Spleen (tissue), 7 donors: Measurements from ENCODE around the gene LCN10.

Experiments
- POLR2A ChIP-seq, 3 donors: fragments of 450-650 bp; IDR thresholded peaks; one replicate each; pipeline ENCODE4 v1.5.1; 2017; ENCODE audit warnings: antibody characterized with exemption in 3 of 3, mild to moderate bottlenecking in 1 of 3
- TF ChIP-seq, protein P1 (sequence below), 11 experiments: fragments of 200-600 bp in 7 of 11; fragments of 450-650 bp in 4 of 11; sonication (generic) in 4 of 11; IDR thresholded peaks in 8 of 11; conservative IDR thresholded peaks in 3 of 11; 1 replicate in 7 of 11; 2 replicates in 4 of 11; pipeline versions ENCODE4 v1.4.0 to v1.8.0; 2016 to 2021; ENCODE audit warnings: antibody characterized with exemption in 11 of 11, inconsistent platforms in 4 of 11, mild to moderate bottlenecking in 1 of 11
- donor health status: DM: no; HTN: no; CAD: no; lungs with moderate emphysema.
- donor health status: DM: no; HTN: no; CAD: no.
- donor health status: DM: no; HTN: no; CAD: no.

DNA sequence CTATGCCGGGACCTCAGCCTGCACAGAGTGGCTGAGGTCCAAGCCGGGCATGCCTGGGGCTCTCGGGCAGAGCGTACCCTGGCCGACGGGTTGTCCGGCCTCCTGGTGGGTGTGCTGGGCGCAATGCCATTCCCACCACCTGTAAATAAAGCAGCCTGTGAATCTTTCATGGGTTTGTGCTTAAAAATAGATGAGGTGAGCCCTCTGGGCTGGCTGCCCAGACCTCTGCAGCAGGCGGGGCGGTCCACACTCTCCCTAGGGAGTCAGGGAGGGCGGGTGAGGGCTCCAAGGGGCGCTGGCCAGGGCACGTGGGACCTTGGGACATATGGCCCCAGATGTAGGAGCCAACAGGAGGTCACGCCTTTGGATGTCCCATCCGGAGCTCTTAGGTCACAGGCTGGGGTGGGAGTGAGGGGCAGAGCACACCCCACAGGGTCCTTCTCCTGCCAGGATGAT, 51.9 kb downstream of the LCN10 start:
- TF ChIP-seq, protein P1, sequence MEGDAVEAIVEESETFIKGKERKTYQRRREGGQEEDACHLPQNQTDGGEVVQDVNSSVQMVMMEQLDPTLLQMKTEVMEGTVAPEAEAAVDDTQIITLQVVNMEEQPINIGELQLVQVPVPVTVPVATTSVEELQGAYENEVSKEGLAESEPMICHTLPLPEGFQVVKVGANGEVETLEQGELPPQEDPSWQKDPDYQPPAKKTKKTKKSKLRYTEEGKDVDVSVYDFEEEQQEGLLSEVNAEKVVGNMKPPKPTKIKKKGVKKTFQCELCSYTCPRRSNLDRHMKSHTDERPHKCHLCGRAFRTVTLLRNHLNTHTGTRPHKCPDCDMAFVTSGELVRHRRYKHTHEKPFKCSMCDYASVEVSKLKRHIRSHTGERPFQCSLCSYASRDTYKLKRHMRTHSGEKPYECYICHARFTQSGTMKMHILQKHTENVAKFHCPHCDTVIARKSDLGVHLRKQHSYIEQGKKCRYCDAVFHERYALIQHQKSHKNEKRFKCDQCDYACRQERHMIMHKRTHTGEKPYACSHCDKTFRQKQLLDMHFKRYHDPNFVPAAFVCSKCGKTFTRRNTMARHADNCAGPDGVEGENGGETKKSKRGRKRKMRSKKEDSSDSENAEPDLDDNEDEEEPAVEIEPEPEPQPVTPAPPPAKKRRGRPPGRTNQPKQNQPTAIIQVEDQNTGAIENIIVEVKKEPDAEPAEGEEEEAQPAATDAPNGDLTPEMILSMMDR (IDR thresholded peaks at IDR 0.05 in 8 of 11, conservative IDR thresholded peaks at IDR 0.05 in 3 of 11), result no peak
- no peak for TF ChIP-seq POLR2A (IDR thresholded peaks at IDR 0.05)
